Caco-2 (cell line): ENCODE measurements around the gene PATJ. TPM values are rescaled to one million over a fixed set of nuclear protein-coding genes. Genes with fewer than 3 reads are reported as not detected.

ENCODE experiments used
- BruUV-seq: library from RNA; stranded (reverse); fragments of 400-500 nt; replicated peaks from 2 replicates; lab custom pipeline; 2021; lab: Mats Ljungman, UMichigan
- CTCF ChIA-PET: fragments of 300-600 bp; sonication (Branson Sonifier 250); formaldehyde crosslinking; loops from one replicate; lab custom pipeline; 2022; ENCODE audit warnings: antibody characterized with exemption; lab: Charles Lee
- POLR2A ChIA-PET: fragments of 300-600 bp; sonication (Branson Sonifier 250); formaldehyde crosslinking; loops from one replicate; lab custom pipeline; 2022; ENCODE audit warnings: antibody characterized with exemption; lab: Charles Lee
- DNase-seq, 2 experiments: peaks; one replicate each; pipeline versions ENCODE4 v3.0.0 to v3.0.0-alpha.2; 2020 to 2022
- H3K27me3 ChIP-seq: replicated peaks from 2 replicates; pipeline ENCODE4 v1.6.0; 2011; ENCODE audit warnings: low read length; ENCODE audit not compliant: control insufficient read depth, insufficient read depth
- H3K36me3 ChIP-seq: 2 replicates; pipeline ENCODE4 v1.5.1; 2011; ENCODE audit warnings: low read length; ENCODE audit not compliant: control insufficient read depth, insufficient read depth
- H3K4me1 ChIP-seq: fragments of 250-450 bp; sonication (Bioruptor Pico); 2 replicates; pipeline ENCODE4 v1.5.1; 2020; ENCODE audit warnings: mild to moderate bottlenecking
- H3K4me3 ChIP-seq: 2 replicates; pipeline ENCODE4 v1.5.1; 2011; ENCODE audit warnings: low read depth, mild to moderate bottlenecking, control low read depth, low read length
- H3K9me3 ChIP-seq: fragments of 250-450 bp; sonication (Bioruptor Pico); 2 replicates; pipeline ENCODE4 v1.5.1; 2020; ENCODE audit warnings: mild to moderate bottlenecking, moderate library complexity
- H3K27ac Mint-ChIP-seq: one replicate; pipeline ENCODE4 v1.8.0; 2022; ENCODE audit warnings: mixed read lengths; ENCODE audit not compliant: unreplicated experiment
- H3K27me3 Mint-ChIP-seq: one replicate; pipeline ENCODE4 v1.8.0; 2022; ENCODE audit warnings: mixed read lengths; ENCODE audit not compliant: insufficient read depth, unreplicated experiment
- H3K36me3 Mint-ChIP-seq: one replicate; pipeline ENCODE4 v1.8.0; 2022; ENCODE audit warnings: mild to moderate bottlenecking, mixed read lengths; ENCODE audit not compliant: insufficient read depth, unreplicated experiment
- H3K4me1 Mint-ChIP-seq: one replicate; pipeline ENCODE4 v1.8.0; 2022; ENCODE audit warnings: low read depth, mixed read lengths; ENCODE audit not compliant: unreplicated experiment
- H3K4me3 Mint-ChIP-seq: one replicate; pipeline ENCODE4 v1.8.0; 2022; ENCODE audit warnings: mild to moderate bottlenecking, moderate library complexity, mixed read lengths; ENCODE audit not compliant: unreplicated experiment
- H3K9me3 Mint-ChIP-seq: one replicate; pipeline ENCODE4 v1.8.0; 2022; ENCODE audit warnings: mixed read lengths; ENCODE audit not compliant: unreplicated experiment
- CTCF ChIP-seq, 2 experiments: fragments of 200-600 bp in 1 of 2; IDR thresholded peaks; 1 replicate in 1 of 2; 2 replicates in 1 of 2; pipeline versions ENCODE4 v1.5.1 to v1.8.0; 2011 to 2022; ENCODE audit warnings: antibody characterized with exemption in 1 of 2, control low read depth in 1 of 2, inconsistent platforms in 1 of 2, low read depth in 1 of 2, low read length in 1 of 2, mild to moderate bottlenecking in 1 of 2, moderate library complexity in 1 of 2; ENCODE audit not compliant: insufficient read depth in 1 of 2, severe bottlenecking in 1 of 2, unreplicated experiment in 1 of 2
- intact Hi-C: fragments of 100-400 bp; cut with micrococcal nuclease; formaldehyde crosslinking; loops from one replicate; pipeline ENCODE4 v1.10.0; 2022; ENCODE audit not compliant: unreplicated experiment
- total RNA-seq: library from RNA; stranded (reverse); gene quantifications from 2 replicates; pipeline ENCODE4 v1.2.3, GENCODE V29; 2022

Gene PATJ
- total RNA-seq, 1 experiment from 2014 or later: 31.6 TPM

DNA sequence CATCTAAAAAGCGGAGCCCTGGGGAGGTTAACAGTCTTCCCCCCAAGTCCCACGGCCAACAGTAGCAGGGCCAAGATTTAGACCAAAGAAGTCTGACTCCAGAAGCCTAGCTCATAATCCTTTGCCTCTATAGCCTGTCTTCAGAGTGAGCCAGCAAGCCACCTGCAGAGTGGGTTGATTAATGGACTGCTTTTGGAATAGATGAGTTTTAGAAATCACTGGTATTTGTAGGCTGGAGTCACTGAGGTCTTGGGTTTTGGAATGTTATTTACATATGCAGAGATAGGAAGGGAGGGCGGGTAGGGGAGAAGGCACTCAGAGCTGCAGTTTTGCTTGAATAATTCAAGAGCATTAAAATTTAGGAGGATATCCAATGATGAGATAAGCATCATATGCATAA is 361.6 kb downstream of the PATJ start:
- Mint-ChIP-seq H3K9me3 (no peaks in the 10 kb centered on the region), H3K4me1 (no peaks in the 10 kb centered on the region), H3K27ac (no peak overlapping the region), H3K36me3 (peaks cover 5% of the 10 kb centered on the region), H3K27me3 (no peaks in the 10 kb centered on the region), H3K4me3 (no peak overlapping the region)
- ChIA-PET POLR2A (no interaction called here), CTCF (no interaction called here)
- no peaks in the 10 kb centered on the region for H3K27me3 ChIP-seq
- BruUV-seq: no TSS peak
- no peaks in the 10 kb centered on the region for H3K4me1 ChIP-seq
- no peak for TF ChIP-seq CTCF (IDR thresholded peaks at IDR 0.05; ENCODE audit: insufficient read depth in 1 of 2, low read depth in 1 of 2, low read length in 1 of 2, severe bottlenecking in 1 of 2, unreplicated experiment in 1 of 2)
- intact Hi-C loops: no loop called here
- no peaks in the 10 kb centered on the region for H3K36me3 ChIP-seq
- H3K4me3 ChIP-seq: no peak overlapping the region
- H3K9me3 ChIP-seq: no peaks in the 10 kb centered on the region
- DNase-seq: no peak

DNA sequence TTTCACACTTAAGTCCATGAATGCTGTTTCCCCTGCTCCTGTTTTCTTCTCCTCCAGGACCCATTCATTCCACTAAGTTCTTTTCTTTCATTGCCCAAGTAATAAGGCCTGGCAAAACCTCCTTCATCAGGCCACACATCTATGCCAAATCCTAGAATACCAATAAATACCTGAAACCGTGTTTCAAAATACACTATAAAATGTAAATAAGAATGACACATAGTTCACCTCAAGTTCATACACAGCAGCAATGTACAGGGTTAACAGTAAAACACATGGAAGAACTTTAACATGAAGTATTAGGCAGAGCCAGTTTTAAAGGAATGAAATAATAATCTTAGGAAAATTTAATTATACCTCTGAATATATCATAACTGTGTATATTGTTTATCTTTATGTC is 365.6 kb downstream of the PATJ start:
- H3K9me3 Mint-ChIP-seq: no peaks in the 10 kb centered on the region
- no peaks in the 10 kb centered on the region for H3K4me1 ChIP-seq
- no peaks in the 10 kb centered on the region for H3K36me3 Mint-ChIP-seq
- CTCF ChIA-PET: no interaction called here
- H3K9me3 ChIP-seq: no peaks in the 10 kb centered on the region
- DNase-seq: no peak
- no peaks in the 10 kb centered on the region for H3K4me1 Mint-ChIP-seq
- TF ChIP-seq CTCF (IDR thresholded peaks at IDR 0.05; ENCODE audit: insufficient read depth in 1 of 2, low read depth in 1 of 2, low read length in 1 of 2, severe bottlenecking in 1 of 2, unreplicated experiment in 1 of 2): no peak
- no peaks in the 10 kb centered on the region for H3K36me3 ChIP-seq
- H3K27me3 ChIP-seq: no peaks in the 10 kb centered on the region
- no peaks in the 10 kb centered on the region for H3K27me3 Mint-ChIP-seq
- POLR2A ChIA-PET: no interaction called here
- no peak overlapping the region for H3K27ac Mint-ChIP-seq
- BruUV-seq: no TSS peak
- H3K4me3 Mint-ChIP-seq: no peak overlapping the region
- no peak overlapping the region for H3K4me3 ChIP-seq
- intact Hi-C loops: no loop called here

DNA sequence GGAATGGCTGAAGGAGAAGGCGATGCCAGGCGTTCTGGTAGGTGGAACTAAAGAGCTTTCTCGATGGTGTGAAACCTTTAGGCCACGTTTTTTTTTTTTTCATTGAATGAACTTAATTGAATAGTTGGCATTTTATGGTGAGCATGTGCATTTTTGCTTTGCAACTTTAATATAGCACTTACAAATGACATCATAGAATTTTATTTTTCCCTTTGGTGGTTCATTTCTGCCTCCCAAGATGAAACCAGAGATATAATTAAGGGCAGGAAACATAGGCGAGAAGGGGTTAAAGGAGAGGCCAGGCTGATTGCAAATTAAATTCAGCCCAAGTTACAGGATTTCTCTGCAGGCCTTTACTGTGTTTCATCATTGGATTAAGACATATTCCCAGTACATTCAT is 366.8 kb downstream of the PATJ start:
- intact Hi-C loops: no loop called here
- Histone ChIP-seq H3K36me3 (no peaks in the 10 kb centered on the region), H3K4me3 (no peak overlapping the region), H3K9me3 (no peaks in the 10 kb centered on the region), H3K27me3 (no peaks in the 10 kb centered on the region), H3K4me1 (no peaks in the 10 kb centered on the region)
- Mint-ChIP-seq H3K27me3 (no peaks in the 10 kb centered on the region), H3K9me3 (no peaks in the 10 kb centered on the region), H3K4me3 (no peak overlapping the region), H3K36me3 (peaks cover 6% of the 10 kb centered on the region), H3K4me1 (no peaks in the 10 kb centered on the region), H3K27ac (no peak overlapping the region)
- TF ChIP-seq CTCF (IDR thresholded peaks at IDR 0.05; ENCODE audit: insufficient read depth in 1 of 2, low read depth in 1 of 2, low read length in 1 of 2, severe bottlenecking in 1 of 2, unreplicated experiment in 1 of 2): no peak
- POLR2A ChIA-PET: no interaction called here
- no peak for DNase-seq
- CTCF ChIA-PET: no interaction called here
- no TSS peak for BruUV-seq
